ENCODE data around the gene PTPN20.

- TF ChIP-seq POLR2A (IDR thresholded peaks at IDR 0.05; ENCODE audit: low read length) (no peak), GATA1 (IDR thresholded peaks at IDR 0.05; ENCODE audit: low read depth, low read length) (no peak)
These were observed 110.6 kb downstream of the PTPN20 start for GRCh38 chr10:47021850-47022249.

All from erythroblast (primary cell).